T1000 (cell line): ENCODE results near the gene SLC17A2.
"Not testable (repeated sequence)": the region's sequence is repeated elsewhere in the genome, so short reads cannot be mapped to it uniquely, and the experiment has no call there.

Experiments
- DNase-seq: peaks from one replicate; lab custom pipeline; 2025; ENCODE audit warnings: mixed read lengths; lab: John Stamatoyannopoulos, UW

SLC17A2 gene

GRCh38 chr6:25951296-25952032 is 21.0 kb upstream of the SLC17A2 start:
- no peak for DNase-seq

DNA sequence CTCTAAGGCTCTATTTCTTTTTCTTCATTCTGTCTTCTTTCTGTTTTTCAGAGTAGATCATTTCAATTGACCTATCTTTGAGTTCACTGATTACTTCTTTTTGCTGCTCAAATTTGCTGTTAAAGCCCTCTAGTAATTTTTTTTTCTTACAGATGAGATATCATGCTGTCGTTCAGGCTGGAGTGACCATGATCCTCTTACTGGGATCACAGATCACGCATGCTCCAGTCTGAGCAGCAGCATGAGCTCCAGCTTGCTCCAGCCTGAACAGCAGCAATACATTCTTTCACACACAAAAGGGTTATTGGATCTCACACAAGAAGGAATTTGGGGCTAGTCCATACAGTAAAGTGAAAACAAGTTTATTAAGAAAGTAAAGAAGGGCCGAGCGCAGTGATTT is 19.8 kb upstream of the SLC17A2 start:
- DNase-seq = no peak

- DNase-seq = no peak
These were observed 19.2 kb upstream of the SLC17A2 start for GRCh38 chr6:25949695-25950094.

GRCh38 chr6:25947492-25947891 is 17.0 kb upstream of the SLC17A2 start:
- DNase-seq = not testable (repeated sequence)

GRCh38 chr6:25946631-25947030 is 16.1 kb upstream of the SLC17A2 start:
- DNase-seq = no peak

GRCh38 chr6:25945738-25946137 is 15.2 kb upstream of the SLC17A2 start:
- not testable (repeated sequence) for DNase-seq

- DNase-seq = no peak
These were observed 14.4 kb upstream of the SLC17A2 start for GRCh38 chr6:25944688-25945574.

- no peak for DNase-seq
These were observed 13.4 kb upstream of the SLC17A2 start for GRCh38 chr6:25943887-25944286.

- no peak for DNase-seq
These were observed 12.2 kb upstream of the SLC17A2 start for GRCh38 chr6:25942561-25943147.

DNA sequence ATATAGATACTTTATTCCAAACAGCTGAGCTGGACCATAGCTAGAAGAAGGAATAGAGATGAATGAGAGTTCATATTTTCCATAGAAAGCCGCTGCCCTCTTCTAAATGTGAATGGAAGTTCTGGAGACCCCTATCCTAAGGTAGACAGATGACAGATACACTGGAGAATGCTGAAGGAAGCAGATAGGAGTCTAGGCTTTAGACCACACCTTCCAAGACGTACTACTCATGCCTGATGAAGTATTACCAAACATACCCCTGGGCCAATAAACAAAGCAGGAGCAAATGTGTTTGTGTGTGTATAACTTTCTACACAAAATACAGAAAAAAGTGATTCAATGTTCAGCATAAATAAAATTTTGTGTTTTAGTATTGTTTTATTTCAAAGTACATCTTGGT is 9.1 kb upstream of the SLC17A2 start:
- no peak for DNase-seq

DNA sequence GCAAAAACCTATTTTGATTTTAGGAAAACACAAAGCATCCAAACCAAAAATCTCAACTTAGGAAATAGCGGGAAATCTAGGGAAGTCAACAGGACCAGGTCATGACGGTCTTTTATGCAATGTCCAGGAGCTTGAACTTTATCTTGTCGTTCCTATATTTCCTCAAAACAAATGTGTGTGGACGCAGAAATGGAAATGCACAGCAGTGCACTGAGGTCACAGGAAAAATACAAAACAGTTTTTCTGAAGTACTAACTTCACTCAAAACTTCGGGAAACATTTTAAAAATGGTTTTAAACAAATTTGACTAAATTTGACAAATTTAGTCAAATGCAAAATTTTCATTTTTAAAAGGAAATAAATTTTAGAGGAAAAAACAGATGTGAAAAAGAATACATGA is 5.5 kb upstream of the SLC17A2 start:
- no peak for DNase-seq

DNA sequence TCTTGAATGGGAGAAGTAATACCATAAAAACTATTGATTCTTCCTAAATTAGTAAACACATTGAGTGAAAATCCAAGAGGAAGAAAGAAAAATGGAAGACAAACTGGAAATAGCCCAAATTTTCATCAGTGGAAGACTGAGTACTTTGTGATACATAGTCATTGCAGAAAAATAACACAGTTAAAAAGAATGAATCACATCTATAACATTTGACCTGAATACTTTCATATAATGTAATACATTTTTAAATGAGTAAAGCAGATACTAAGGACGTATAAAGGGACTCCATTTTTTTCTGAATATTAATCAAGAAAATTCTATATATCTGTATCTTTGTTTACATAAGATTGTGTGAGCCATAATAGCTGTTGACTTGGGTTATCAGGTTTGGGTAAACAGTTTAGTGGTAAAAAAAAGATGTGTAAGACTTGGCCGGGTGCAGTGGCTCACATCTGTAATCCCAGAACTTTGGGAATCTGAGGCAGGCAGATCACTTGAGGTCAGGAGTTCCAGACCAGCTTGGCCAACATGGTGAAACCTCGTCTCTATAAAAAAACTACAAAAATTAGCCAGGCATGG is 4.3 kb upstream of the SLC17A2 start:
- no peak for DNase-seq

DNA sequence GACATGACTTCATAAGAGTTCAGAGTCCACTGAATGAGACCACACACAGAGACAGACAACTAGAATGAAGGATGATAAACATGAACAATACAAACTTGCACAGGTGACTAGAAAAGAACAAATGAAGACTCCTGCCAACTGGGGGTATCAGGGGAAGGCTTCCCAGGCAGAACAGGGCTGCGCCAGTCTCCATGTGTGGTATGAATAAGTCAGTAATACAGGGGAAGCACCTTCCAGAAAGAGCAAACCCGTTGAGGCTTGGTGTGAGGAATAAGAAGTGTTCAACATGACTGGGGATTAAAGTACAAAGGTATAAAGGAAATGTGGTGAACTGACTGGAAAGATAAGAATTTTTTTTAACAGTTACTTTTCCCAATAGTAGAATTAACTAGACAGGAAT is 3.7 kb upstream of the SLC17A2 start:
- no peak for DNase-seq

- DNase-seq = no peak
These were observed 869 bp upstream of the SLC17A2 start for GRCh38 chr6:25931411-25931709.

DNA sequence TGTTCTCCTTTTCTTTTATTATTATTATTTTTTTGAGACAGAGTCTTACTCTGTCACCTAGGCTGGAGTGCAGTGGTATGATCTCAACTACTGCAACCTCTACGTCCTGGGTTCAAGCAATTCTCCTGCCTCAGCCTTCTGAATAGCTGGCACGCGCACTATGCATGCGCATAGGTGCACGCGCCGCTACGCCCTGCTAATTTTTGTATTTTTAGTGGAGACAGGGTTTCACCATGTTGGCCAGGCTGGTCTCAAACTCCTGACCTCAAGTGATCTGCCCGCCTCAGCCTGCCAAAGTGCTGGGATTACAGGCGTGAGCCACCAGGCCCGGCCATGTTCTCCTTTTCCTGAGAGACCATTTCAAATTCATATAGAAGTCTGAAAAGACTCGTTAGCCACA is 706 bp downstream of the SLC17A2 start:
- not testable (repeated sequence) for DNase-seq

GRCh38 chr6:25928562-25929324 is 1.7 kb downstream of the SLC17A2 start:
- no peak for DNase-seq

GRCh38 chr6:25927756-25928216 is 2.7 kb downstream of the SLC17A2 start:
- no peak for DNase-seq

DNA sequence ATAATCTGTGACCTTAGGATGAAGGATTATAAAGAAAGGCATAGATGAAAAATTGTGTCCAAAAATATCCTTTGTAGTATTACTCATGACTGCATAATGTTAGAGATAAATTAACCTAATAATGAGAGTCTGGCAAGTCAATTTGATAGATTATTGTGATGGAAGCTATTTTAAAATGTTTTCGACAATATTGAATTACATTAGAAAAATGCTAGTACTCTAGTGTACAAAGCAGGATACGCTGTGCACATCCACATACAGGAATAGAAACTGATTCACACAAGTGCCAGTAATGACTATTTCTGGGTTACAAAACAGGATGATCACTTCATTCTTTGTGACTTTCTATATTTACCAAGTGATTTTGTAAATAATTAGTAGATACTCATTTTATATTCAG is 3.3 kb downstream of the SLC17A2 start:
- no peak for DNase-seq

- no peak for DNase-seq
These were observed 4.6 kb downstream of the SLC17A2 start for GRCh38 chr6:25925876-25926275.

GRCh38 chr6:25922301-25922700 is 8.2 kb downstream of the SLC17A2 start:
- no peak for DNase-seq

GRCh38 chr6:25921525-25922203 is 8.8 kb downstream of the SLC17A2 start:
- DNase-seq = no peak
